Activated naive CD8-positive, alpha-beta T cell treated with anti-CD3 and anti-CD28 coated beads for 36 hours (primary cell): ENCODE results near the gene GPR87. TPM values are rescaled to one million over a fixed set of nuclear protein-coding genes. Genes with fewer than 3 reads are reported as not detected.

Experiments
- DNase-seq: peaks from one replicate; pipeline ENCODE4 v3.0.0; 2021
- H3K27ac Mint-ChIP-seq: one replicate; pipeline ENCODE4 v1.8.0; 2022; ENCODE audit warnings: mild to moderate bottlenecking, moderate library complexity, mixed read lengths
- H3K27me3 Mint-ChIP-seq: one replicate; pipeline ENCODE4 v1.8.0; 2022; ENCODE audit warnings: mild to moderate bottlenecking, mixed read lengths
- H3K36me3 Mint-ChIP-seq: one replicate; pipeline ENCODE4 v1.8.0; 2021; ENCODE audit warnings: mild to moderate bottlenecking, mixed read lengths
- H3K4me1 Mint-ChIP-seq: one replicate; pipeline ENCODE4 v1.8.0; 2021; ENCODE audit warnings: mixed read lengths
- H3K4me3 Mint-ChIP-seq: one replicate; pipeline ENCODE4 v1.8.0; 2022; ENCODE audit warnings: mild to moderate bottlenecking, moderate library complexity, mixed read lengths
- H3K9me3 Mint-ChIP-seq: one replicate; pipeline ENCODE4 v1.8.0; 2022; ENCODE audit warnings: mixed read lengths
- total RNA-seq, 2 experiments: library from RNA; stranded (reverse); gene quantifications; one replicate each; pipeline ENCODE4 v1.2.3, GENCODE V29; 2021

Gene GPR87, protein sequence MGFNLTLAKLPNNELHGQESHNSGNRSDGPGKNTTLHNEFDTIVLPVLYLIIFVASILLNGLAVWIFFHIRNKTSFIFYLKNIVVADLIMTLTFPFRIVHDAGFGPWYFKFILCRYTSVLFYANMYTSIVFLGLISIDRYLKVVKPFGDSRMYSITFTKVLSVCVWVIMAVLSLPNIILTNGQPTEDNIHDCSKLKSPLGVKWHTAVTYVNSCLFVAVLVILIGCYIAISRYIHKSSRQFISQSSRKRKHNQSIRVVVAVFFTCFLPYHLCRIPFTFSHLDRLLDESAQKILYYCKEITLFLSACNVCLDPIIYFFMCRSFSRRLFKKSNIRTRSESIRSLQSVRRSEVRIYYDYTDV
- total RNA-seq: not detected

DNA sequence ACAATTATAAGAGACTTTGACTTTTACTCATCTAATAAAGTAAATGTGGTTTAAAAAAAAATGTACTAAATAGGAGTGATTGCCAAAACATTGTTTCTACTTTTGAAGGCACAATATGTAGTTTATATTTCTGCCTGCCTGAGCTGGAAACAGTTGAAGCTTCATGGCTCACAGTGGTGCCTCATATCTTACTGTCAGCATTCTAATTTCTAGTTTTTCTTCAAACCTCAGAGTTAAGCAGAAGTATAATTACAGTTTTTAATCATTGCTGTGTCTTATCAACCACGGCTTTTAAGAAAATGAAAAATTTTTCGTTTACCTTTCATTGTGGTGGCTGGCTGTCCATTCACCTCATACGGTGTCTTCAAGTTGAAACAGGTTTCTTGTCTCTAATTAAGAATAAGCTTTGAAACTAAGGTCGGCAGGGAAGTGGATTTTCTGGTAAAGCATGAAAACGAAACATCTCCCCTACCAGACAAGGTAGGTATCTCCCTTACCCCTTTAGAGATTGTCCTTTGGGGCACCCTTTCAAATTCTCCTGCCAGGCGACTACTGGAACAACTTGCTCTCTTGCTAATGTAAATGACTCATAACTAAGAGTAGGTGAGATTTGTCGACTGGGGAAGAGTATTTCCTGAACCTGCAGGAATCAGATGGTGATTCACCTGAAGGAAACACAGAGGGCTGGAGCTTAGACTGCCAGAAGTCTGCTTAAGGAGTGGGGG, at the start of gene GPR87:
Gene GPR87 (minus strand): TSS at position 554 of the 725 bp plus-strand sequence. CDS start 16,720 bp downstream, outside the sequence.
- Mint-ChIP-seq H3K36me3 (no peaks in the 10 kb centered on the region), H3K4me3 (no peak within 1 kb of the TSS), H3K4me1 (peaks cover 11% of the 10 kb centered on the region), H3K27ac (no peak within 1 kb of the TSS), H3K9me3 (no peaks in the 10 kb centered on the region), H3K27me3 (no peaks in the 10 kb centered on the region)
- DNase-seq: peak; percentile 4

DNA sequence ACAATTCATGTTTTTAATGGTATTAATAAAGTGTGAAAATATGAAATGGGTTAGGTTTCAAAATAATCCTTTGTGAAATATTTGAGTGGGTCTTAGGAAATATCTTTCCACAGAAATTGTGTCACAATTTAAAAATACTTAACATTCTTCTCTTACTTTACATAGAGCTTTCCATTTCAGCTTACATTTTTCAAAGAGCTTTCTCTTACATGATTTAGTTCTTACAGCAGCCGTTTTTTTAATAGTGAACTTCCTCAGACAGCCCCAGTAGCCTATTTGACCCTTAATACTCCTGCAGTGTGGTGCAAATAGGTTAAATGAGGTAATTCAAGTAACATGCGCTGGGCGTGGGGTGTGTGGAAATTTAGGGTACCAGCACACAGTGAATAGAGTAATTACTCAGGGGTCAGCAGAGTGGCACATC, 46.1 kb upstream of the GPR87 start:
- H3K27me3 Mint-ChIP-seq: no peaks in the 10 kb centered on the region
- no peaks in the 10 kb centered on the region for H3K36me3 Mint-ChIP-seq
- no peaks in the 10 kb centered on the region for H3K9me3 Mint-ChIP-seq
- no peak for DNase-seq
- no peak overlapping the region for H3K4me3 Mint-ChIP-seq
- H3K27ac Mint-ChIP-seq: no peak overlapping the region
- H3K4me1 Mint-ChIP-seq: no peaks in the 10 kb centered on the region

DNA sequence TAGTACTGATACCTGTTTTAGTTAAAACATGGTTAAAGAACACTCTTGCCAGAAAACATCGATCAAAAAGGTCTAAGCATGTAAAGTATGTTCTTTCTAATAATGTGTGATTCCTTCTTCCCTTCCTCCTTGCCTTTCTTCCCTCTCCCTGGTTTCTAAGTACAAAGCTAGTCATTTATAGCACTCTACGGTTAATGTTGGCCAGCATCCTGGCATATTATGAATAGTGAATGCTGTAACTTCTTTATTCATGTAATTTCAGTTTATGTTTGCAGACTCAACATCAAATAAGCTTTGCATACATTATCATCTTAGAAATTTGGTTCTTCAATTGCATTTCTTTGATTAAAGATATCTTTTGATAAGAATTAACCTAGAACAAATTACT, 40.8 kb upstream of the GPR87 start:
- Mint-ChIP-seq H3K9me3 (no peaks in the 10 kb centered on the region), H3K4me1 (no peaks in the 10 kb centered on the region), H3K27ac (no peak overlapping the region), H3K4me3 (no peak overlapping the region), H3K36me3 (no peaks in the 10 kb centered on the region), H3K27me3 (no peaks in the 10 kb centered on the region)
- no peak for DNase-seq

DNA sequence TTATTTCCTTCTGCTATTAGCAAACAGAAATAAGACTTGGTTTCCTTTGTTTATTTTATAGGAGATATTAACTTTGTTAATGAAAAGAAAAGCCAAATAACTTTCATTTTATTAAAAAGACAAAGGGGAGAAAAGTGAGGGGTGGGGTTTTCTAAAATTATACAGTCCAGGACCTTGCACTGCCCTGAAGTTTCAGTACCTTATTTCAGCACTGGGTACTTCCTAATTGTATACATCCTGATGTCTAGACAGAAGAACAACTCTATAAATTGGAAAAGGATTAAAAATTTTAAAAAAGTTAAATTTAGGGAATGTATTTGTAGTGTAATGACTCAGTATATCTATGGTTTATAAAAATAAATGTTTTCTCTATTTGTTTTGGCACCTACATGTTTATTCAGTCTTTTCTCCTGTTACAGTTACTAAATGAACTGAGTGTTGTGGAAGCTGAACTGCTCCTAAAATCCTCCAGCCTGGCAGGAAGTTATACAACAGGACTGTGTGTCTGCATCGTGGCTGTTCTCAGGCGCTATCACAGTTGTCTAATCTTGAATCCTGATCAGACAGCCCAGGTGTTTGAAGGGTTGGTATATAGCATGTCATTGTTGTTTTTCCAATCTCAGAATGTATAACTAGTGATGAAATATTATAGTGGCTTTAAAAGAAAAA, 40.3 kb upstream of the GPR87 start:
- no peak overlapping the region for H3K4me3 Mint-ChIP-seq
- H3K4me1 Mint-ChIP-seq: peaks cover 3% of the 10 kb centered on the region
- no peaks in the 10 kb centered on the region for H3K9me3 Mint-ChIP-seq
- H3K27ac Mint-ChIP-seq: no peak overlapping the region
- H3K36me3 Mint-ChIP-seq: no peaks in the 10 kb centered on the region
- peaks cover 3% of the 10 kb centered on the region for H3K27me3 Mint-ChIP-seq
- DNase-seq: no peak

DNA sequence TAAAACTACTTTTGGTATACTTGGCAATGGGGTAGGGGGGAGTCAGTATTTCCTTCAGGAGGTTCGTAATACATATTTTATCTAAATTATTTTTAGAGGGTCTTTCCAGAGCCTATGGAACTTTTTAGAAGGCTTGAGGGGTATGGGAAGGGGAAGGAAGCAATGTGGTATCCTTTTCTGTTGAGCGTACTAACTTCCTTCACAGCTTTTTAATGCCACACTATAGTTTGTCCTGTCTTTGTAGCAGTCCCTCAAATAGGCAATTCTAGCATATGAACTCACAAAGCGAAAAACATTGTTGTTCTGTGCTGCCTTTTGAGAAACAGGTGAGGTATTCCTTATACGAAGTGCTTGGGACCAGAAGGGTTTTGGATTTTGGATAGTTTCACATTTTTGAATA, 35.0 kb upstream of the GPR87 start:
- Mint-ChIP-seq H3K27ac (no peak overlapping the region), H3K4me1 (peaks cover 6% of the 10 kb centered on the region), H3K9me3 (no peaks in the 10 kb centered on the region), H3K27me3 (peaks cover 16% of the 10 kb centered on the region), H3K4me3 (no peak overlapping the region), H3K36me3 (no peaks in the 10 kb centered on the region)
- DNase-seq: no peak

DNA sequence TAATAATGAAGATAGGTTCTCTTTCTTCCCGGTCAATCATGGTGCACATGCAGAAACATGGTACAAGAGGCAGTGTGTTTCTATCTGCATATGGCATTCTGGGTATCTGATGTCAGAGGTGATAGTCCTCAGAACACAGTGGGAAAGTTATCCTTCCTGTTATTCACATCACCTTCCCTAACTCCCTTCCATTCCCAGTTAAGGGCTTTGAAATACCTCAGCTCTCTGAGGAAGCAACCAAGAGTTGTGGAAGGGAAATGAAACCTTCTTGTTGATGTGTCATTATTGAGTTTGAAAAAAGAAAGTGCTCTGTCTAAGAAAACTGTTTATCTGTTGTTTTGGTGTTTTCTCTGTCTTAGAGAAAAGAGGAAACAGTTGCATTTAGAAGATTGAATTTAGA, 34.6 kb upstream of the GPR87 start:
- H3K4me1 Mint-ChIP-seq: peaks cover 6% of the 10 kb centered on the region
- peaks cover 18% of the 10 kb centered on the region for H3K27me3 Mint-ChIP-seq
- no peak overlapping the region for H3K4me3 Mint-ChIP-seq
- no peak for DNase-seq
- H3K9me3 Mint-ChIP-seq: no peaks in the 10 kb centered on the region
- H3K36me3 Mint-ChIP-seq: no peaks in the 10 kb centered on the region
- no peak overlapping the region for H3K27ac Mint-ChIP-seq

DNA sequence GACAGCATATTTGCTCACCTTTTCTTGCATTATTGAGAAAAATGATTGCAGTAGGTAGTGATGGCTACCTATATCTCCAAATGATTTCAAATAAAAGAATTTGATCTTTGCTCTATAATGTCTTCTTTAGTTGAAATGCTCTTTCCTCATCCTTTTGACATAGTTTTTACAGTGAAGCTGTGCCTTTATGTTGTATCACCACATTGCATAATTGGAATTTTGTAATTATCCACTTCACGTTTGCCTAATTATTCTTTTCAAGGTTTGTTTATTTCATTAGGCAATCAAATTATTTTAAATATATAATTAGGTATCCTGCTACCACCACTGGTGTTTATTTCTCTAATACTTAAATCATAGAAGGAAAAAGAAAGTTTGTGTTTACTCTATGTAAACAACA, 34.0 kb upstream of the GPR87 start:
- H3K4me3 Mint-ChIP-seq: no peak overlapping the region
- H3K9me3 Mint-ChIP-seq: no peaks in the 10 kb centered on the region
- no peaks in the 10 kb centered on the region for H3K36me3 Mint-ChIP-seq
- H3K27ac Mint-ChIP-seq: no peak overlapping the region
- no peak for DNase-seq
- H3K4me1 Mint-ChIP-seq: peaks cover 9% of the 10 kb centered on the region
- peaks cover 23% of the 10 kb centered on the region for H3K27me3 Mint-ChIP-seq

DNA sequence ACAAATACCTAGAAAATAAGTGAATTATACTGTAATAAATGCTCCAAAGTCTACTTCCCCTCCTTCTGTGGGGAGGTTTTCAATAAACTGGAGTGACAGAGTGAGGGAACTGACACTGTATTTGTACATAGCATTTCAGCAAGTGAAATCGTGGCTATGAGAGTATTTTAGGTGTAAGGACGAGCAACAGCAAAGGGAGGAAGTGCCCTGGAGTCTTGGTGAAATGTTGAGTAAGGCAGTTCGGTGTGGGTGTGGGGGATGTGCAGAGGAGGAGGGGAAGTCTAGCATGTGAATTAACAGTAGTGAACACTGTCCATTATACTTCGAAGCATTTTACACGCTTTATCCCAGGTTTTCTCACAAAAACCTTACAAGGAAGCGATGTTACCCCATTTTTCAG, 30.8 kb upstream of the GPR87 start:
- Mint-ChIP-seq H3K4me1 (peaks cover 9% of the 10 kb centered on the region), H3K27ac (no peak overlapping the region), H3K9me3 (no peaks in the 10 kb centered on the region), H3K36me3 (no peaks in the 10 kb centered on the region), H3K4me3 (no peak overlapping the region), H3K27me3 (peaks cover 35% of the 10 kb centered on the region)
- DNase-seq: no peak

DNA sequence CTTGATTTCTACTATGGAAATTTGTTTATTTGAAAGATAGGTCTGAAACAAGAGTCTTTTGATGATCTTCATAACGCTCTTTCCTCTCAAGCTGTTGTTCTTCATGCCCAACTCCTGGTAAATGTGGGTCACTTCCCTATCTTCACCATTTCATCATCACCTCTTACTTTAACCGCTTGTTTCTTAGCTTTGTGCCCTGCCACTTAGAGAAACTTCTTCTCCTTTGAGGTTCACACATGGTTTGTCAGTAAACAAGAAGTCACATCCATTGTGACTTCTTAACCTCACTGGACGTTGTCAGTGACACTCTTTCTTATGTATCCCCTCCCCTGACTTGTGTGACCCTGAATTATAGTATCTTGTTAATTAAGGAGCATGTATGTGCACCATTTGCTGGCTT, 29.7 kb upstream of the GPR87 start:
- peaks cover 30% of the 10 kb centered on the region for H3K27me3 Mint-ChIP-seq
- H3K9me3 Mint-ChIP-seq: no peaks in the 10 kb centered on the region

DNA sequence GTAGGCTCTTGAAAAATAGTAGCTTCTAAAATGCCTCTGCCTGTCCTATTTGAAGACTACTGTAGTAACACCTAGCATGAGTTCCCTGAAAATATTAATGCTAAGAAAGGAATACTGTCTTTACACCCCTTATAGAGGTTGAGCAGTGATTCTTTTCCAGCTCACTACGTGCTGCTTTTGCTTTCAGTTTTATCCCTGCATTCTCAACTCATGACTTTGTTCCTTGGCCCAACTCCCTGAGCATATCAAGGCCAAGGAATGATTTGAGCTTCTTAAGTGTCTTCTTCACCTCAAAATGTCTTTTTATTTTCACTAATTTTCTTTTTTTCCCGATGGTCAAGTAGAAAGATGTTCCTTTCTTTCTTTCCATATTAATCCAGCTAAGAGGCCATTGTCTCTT, 29.2 kb upstream of the GPR87 start:
- Mint-ChIP-seq H3K4me1 (peaks cover 4% of the 10 kb centered on the region), H3K27me3 (peaks cover 30% of the 10 kb centered on the region), H3K36me3 (no peaks in the 10 kb centered on the region), H3K9me3 (no peaks in the 10 kb centered on the region), H3K27ac (no peak overlapping the region), H3K4me3 (no peak overlapping the region)
- DNase-seq: no peak

More for the DNA sequence above, 29.7 kb upstream of the GPR87 start:
- DNase-seq: no peak
- Mint-ChIP-seq H3K4me3 (no peak overlapping the region), H3K27ac (no peak overlapping the region), H3K4me1 (peaks cover 4% of the 10 kb centered on the region), H3K36me3 (no peaks in the 10 kb centered on the region)

DNA sequence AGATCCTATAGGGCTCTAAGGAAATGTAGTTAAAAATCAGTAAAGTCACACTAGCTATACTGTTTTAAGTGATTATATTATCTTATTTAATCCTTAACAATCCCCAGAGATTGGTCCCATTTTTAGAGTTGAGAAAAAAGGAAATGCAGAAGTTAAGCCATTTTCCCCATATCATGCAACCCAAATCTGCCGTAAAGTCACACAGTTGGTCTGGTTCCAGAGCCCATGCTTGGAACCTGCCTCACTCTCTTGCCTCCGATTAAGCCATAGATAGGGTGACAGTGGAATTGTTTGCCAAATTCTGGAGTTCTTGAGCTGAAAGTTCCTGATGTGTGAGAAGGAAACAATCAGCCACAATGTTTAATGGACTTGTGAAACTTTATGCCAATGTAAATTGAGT, 15.1 kb upstream of the GPR87 start:
- no peaks in the 10 kb centered on the region for H3K9me3 Mint-ChIP-seq
- peaks cover 7% of the 10 kb centered on the region for H3K4me1 Mint-ChIP-seq
- H3K27me3 Mint-ChIP-seq: peaks cover 12% of the 10 kb centered on the region
- no peak overlapping the region for H3K4me3 Mint-ChIP-seq
- no peak overlapping the region for H3K27ac Mint-ChIP-seq
- no peak for DNase-seq
- H3K36me3 Mint-ChIP-seq: no peaks in the 10 kb centered on the region

DNA sequence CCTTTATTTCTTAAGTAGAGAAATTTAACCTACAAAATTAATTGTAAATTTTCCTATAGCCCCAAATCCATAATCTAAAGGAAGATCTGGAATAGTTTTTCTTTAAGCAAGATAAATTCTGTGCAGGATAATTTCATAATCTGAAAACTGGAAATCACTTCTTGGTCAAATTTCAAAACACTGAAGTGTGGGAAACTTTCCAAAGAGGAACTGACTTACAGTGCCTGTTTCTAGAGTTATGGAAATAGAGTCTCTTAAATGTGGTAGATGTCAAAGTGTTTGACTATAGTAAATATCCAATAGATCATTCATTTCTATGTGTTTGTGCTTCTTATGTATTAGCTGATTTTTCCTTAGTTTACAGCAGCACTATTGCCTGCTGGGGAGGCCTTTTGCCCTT, 14.3 kb upstream of the GPR87 start:
- Mint-ChIP-seq H3K27me3 (peaks cover 18% of the 10 kb centered on the region), H3K27ac (no peak overlapping the region), H3K4me1 (peaks cover 7% of the 10 kb centered on the region), H3K9me3 (no peaks in the 10 kb centered on the region), H3K36me3 (no peaks in the 10 kb centered on the region), H3K4me3 (no peak overlapping the region)
- no peak for DNase-seq

DNA sequence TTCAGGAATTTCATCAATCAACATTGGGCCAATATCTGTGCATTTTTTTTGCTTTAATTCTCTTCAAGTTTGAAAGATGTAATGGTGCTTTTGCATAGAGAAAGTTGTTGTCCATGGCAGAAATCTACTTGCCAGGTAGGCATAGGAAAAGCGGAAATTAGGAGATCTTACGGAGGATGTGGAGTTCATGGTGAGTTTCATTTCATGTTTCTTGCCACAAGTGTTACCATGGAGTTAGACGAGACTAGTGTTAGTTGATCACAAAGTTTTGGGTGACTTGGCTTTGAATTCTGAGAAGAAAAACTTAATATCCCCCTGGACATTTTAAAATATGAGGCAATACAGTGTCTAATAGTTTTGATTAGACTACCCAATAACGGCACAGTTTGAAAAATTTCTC, 13.8 kb upstream of the GPR87 start:
- H3K4me1 Mint-ChIP-seq: peaks cover 7% of the 10 kb centered on the region
- H3K36me3 Mint-ChIP-seq: no peaks in the 10 kb centered on the region
- H3K4me3 Mint-ChIP-seq: no peak overlapping the region
- H3K27ac Mint-ChIP-seq: no peak overlapping the region
- H3K27me3 Mint-ChIP-seq: peaks cover 18% of the 10 kb centered on the region
- no peaks in the 10 kb centered on the region for H3K9me3 Mint-ChIP-seq
- DNase-seq: no peak

DNA sequence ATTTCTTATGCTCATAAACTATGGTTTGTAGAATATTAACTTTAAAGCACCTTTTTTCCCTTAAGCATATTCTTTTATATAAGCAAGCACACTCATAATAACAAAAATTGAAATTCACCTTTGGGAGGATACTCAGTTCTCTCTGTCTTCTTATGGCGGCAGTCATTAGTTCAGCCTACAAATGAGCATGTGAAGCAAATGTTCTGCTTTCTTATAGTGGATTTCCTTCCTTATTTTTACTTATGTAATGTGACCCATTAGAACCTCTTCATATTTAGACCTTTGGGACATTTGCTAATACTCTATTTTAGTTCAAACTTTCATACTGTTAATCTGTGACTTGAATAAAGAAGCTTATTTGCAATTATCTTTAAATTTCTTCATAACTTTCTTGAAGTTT, 12.7 kb upstream of the GPR87 start, which contains the start of gene P2RY13:
Gene P2RY13 (minus strand): TSS at position 187 of the 400 bp plus-strand sequence. CDS start 21 bp downstream, at position 166.
- DNase-seq: no peak
- Mint-ChIP-seq H3K9me3 (no peaks in the 10 kb centered on the region), H3K36me3 (no peaks in the 10 kb centered on the region), H3K27ac (no peak within 1 kb of the TSS), H3K4me1 (peaks cover 7% of the 10 kb centered on the region), H3K27me3 (peaks cover 18% of the 10 kb centered on the region), H3K4me3 (peak within 1 kb of the TSS; percentile 11)

DNA sequence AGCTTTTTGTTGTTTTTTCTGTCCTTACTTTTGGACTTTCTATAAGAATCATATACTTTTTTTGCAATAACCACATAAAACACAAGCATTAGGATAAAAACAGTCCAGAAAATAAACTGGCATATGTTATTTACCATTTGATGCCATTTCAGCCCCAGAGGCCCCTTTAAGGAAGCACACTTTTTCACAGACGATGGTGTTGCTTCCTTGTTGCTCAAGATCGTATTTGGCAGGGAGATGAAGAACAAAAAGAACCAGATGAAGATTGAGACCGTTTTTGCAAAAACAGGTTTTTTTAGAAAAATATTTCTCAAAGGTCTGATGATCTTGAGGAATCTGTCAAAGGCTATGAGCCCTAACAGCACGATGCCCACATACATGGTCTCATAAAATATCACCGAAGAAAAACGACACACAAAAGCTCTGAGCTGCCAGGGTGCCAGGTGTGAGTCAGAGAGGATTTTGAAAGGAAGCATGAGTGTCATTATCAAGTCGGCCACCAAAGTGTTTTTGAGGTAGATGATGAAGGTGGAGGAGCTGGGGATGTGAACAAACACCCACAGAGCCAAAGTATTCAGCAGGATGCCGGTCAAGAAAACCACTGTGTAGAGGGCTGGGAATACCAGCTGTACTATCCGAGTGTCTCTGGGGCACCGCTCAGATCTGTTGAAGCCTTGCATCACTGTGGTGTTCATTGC, 11.8 kb upstream of the GPR87 start:
- Mint-ChIP-seq H3K36me3 (no peaks in the 10 kb centered on the region), H3K27ac (no peak overlapping the region), H3K27me3 (peaks cover 18% of the 10 kb centered on the region), H3K4me3 (peak overlapping the region; percentile 11), H3K4me1 (peaks cover 7% of the 10 kb centered on the region), H3K9me3 (no peaks in the 10 kb centered on the region)
- DNase-seq: no peak
